DND-41 (cell line): ENCODE results near the gene TMEM131L.
"Not testable (repeated sequence)": the region's sequence is repeated elsewhere in the genome, so short reads cannot be mapped to it uniquely, and the experiment has no call there.

Experiments used
- ATAC-seq: fragments of 200-7000 bp; cut with Tn5 transposase; 3 replicates; pipeline ENCODE4 v1.9.1; 2021; ENCODE audit warnings: low read depth; ENCODE audit not compliant: insufficient read depth
- DNase-seq: peaks from one replicate; pipeline ENCODE4 v3.0.0-alpha.2; 2020
- H2AFZ ChIP-seq: 2 replicates; pipeline ENCODE4 v1.6.0; 2012; ENCODE audit warnings: low read depth, low read length
- H3K27ac ChIP-seq: 2 replicates; pipeline ENCODE4 v1.5.1; 2012; ENCODE audit warnings: low read length, inconsistent platforms
- H3K27me3 ChIP-seq: fragments of 200-600 bp; sonication (generic); 2 replicates; pipeline ENCODE4 v1.6.0; 2012; ENCODE audit warnings: low read length, mild to moderate bottlenecking, inconsistent platforms; ENCODE audit not compliant: insufficient read depth, poor library complexity
- H3K36me3 ChIP-seq: 2 replicates; pipeline ENCODE4 v1.5.1; 2012; ENCODE audit warnings: low read length, inconsistent platforms; ENCODE audit not compliant: insufficient read depth
- H3K4me1 ChIP-seq: 2 replicates; pipeline ENCODE4 v1.5.1; 2012; ENCODE audit warnings: mild to moderate bottlenecking, low read length; ENCODE audit not compliant: insufficient read depth
- H3K4me2 ChIP-seq: 2 replicates; pipeline ENCODE4 v1.6.0; 2012; ENCODE audit warnings: mild to moderate bottlenecking, moderate library complexity, low read length, inconsistent platforms; ENCODE audit not compliant: insufficient read depth
- H3K4me3 ChIP-seq, 2 experiments: fragments of 200-600 bp in 1 of 2; shearing (Covaris generic) in 1 of 2; 2 replicates each; pipeline ENCODE4 v1.5.1; 2012 to 2016; ENCODE audit warnings: inconsistent platforms in 2 of 2, low read length in 2 of 2, mild to moderate bottlenecking in 2 of 2, low read depth in 1 of 2, moderate library complexity in 1 of 2
- H3K79me2 ChIP-seq: 2 replicates; pipeline ENCODE4 v1.6.0; 2012; ENCODE audit warnings: low read length, inconsistent platforms; ENCODE audit not compliant: insufficient read depth
- H3K9ac ChIP-seq: 2 replicates; pipeline ENCODE4 v1.6.0; 2012; ENCODE audit warnings: low read depth, mild to moderate bottlenecking, inconsistent platforms, low read length, moderate library complexity
- H3K9me3 ChIP-seq: 2 replicates; pipeline ENCODE4 v1.5.1; 2012; ENCODE audit warnings: low read length, moderate library complexity, mild to moderate bottlenecking, inconsistent platforms; ENCODE audit not compliant: insufficient read depth, severe bottlenecking
- H4K20me1 ChIP-seq: 2 replicates; pipeline ENCODE4 v1.6.0; 2012; ENCODE audit warnings: low read length; ENCODE audit not compliant: insufficient read depth
- EZH2 ChIP-seq: IDR thresholded peaks from 3 replicates; pipeline ENCODE4 v1.6.1; 2012; ENCODE audit warnings: borderline replicate concordance, low read depth, mild to moderate bottlenecking, moderate library complexity, low read length, inconsistent platforms; ENCODE audit not compliant: severe bottlenecking
- TF ChIP-seq, protein P1 (sequence below): IDR thresholded peaks from 2 replicates; pipeline ENCODE4 v1.5.1; 2012; ENCODE audit warnings: borderline replicate concordance, low read length, moderate library complexity, mild to moderate bottlenecking; ENCODE audit not compliant: poor library complexity, severe bottlenecking; ENCODE audit errors: extremely low read depth

The TMEM131L gene

DNA sequence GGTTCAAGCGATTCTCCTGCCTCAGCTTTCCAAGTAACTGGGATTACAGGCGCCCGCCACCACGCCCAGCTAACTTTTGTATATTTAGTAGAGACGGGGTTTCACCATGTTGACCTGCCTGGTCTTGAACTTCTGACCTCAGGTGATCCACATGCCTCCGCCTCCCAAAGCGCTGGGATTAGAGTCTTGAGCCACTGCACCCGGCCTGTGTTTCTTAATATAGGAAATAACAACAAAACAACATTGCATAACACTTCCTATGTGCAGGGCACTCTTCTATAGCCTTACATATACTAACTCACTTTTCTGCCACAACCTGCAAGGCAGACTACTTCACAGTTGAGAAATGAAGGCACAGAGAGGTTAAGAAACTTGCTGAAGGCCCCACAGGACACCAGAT, 12.8 kb upstream of the TMEM131L start:
- ATAC-seq (no peak), DNase-seq (no peak)
- Histone ChIP-seq H2AFZ (no peak overlapping the region), H3K36me3 (no peaks in the 10 kb centered on the region), H3K4me3 (no peak overlapping the region), H3K27me3 (no peaks in the 10 kb centered on the region), H3K9me3 (no peaks in the 10 kb centered on the region), H3K9ac (no peak overlapping the region; the same call in 1 of the 2 replicates), H3K79me2 (no peaks in the 10 kb centered on the region; the same call in 1 of the 2 replicates), H3K27ac (peak overlapping the region; percentile 52), H3K4me2 (no peak overlapping the region), H4K20me1 (no peaks in the 10 kb centered on the region), H3K4me1 (peaks cover 36% of the 10 kb centered on the region)
- TF ChIP-seq, protein P1, sequence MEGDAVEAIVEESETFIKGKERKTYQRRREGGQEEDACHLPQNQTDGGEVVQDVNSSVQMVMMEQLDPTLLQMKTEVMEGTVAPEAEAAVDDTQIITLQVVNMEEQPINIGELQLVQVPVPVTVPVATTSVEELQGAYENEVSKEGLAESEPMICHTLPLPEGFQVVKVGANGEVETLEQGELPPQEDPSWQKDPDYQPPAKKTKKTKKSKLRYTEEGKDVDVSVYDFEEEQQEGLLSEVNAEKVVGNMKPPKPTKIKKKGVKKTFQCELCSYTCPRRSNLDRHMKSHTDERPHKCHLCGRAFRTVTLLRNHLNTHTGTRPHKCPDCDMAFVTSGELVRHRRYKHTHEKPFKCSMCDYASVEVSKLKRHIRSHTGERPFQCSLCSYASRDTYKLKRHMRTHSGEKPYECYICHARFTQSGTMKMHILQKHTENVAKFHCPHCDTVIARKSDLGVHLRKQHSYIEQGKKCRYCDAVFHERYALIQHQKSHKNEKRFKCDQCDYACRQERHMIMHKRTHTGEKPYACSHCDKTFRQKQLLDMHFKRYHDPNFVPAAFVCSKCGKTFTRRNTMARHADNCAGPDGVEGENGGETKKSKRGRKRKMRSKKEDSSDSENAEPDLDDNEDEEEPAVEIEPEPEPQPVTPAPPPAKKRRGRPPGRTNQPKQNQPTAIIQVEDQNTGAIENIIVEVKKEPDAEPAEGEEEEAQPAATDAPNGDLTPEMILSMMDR: no peak
- no peak for TF ChIP-seq EZH2

DNA sequence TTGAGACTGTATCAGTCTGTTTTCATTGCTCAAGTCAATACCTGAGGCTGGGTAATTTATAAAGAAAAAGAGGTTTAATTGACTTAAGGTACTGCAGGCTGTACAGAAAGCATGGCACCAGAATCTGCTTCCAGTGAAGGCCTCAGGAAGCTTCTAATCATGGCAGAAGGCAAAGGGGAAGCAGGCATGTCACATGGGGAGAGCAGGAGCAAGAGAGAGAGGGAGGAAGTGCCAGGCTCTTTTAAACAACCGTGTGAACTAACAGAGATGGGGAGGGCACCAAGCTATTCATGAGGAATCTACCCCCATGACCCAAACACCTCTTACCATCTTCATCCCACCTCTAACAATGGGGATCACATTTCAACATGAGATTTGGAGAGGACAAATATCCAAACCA, 7.2 kb upstream of the TMEM131L start:
- no peaks in the 10 kb centered on the region for H3K79me2 ChIP-seq
- H4K20me1 ChIP-seq: no peaks in the 10 kb centered on the region
- no peaks in the 10 kb centered on the region for H3K27me3 ChIP-seq
- TF ChIP-seq, protein P1: no peak
- TF ChIP-seq EZH2: no peak
- H3K9ac ChIP-seq: no peak overlapping the region
- H2AFZ ChIP-seq: no peak overlapping the region
- no peak overlapping the region for H3K4me3 ChIP-seq
- H3K4me1 ChIP-seq: peaks cover 2% of the 10 kb centered on the region
- no peaks in the 10 kb centered on the region for H3K9me3 ChIP-seq
- H3K27ac ChIP-seq: no peak overlapping the region
- H3K36me3 ChIP-seq: no peaks in the 10 kb centered on the region
- ATAC-seq (no peak), DNase-seq (no peak)
- H3K4me2 ChIP-seq: no peak overlapping the region

DNA sequence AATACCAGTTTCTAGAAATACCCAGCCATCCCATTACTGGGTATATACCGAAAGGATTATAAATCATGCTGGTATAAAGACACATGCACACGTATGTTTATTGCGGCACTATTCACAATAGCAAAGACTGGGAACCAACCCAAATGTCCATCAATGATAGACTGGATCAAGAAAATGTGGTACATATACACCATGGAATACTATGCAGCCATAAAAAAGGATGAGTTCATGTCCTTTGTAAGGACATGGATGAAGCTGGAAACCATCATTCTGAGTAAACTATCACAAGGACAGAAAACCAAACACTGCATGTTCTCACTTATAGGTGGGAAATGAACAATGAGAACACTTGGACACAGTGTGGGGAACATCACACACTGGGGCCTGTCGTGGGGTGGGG, 4.6 kb upstream of the TMEM131L start:
- H3K27ac ChIP-seq, H2AFZ ChIP-seq, H3K4me3 ChIP-seq, H3K27me3 ChIP-seq, H3K9me3 ChIP-seq, ATAC-seq, DNase-seq, H4K20me1 ChIP-seq, H3K9ac ChIP-seq, H3K36me3 ChIP-seq, H3K4me2 ChIP-seq: not testable (repeated sequence)
- H3K79me2 ChIP-seq: peaks cover 14% of the 10 kb centered on the region
- H3K4me1 ChIP-seq: peaks cover 22% of the 10 kb centered on the region

DNA sequence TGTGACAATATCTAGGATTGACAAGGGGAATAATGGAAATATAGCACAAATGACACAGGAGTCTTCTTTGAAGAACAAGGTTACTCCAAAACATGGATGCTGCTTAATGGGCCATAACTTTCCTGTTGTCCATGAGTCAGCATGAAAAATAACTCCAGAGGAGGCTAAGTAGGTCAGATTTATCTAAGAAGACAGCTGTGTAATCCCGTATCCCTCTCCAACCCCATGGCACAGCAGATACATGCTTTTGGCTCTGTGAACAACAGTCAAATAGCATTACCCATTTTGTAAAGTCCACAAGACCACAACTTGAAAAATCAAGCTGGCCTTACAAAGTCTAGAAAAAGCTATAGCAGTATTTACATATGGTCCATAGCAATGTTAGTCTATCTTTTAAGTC, 2.1 kb upstream of the TMEM131L start:
- Histone ChIP-seq H2AFZ (no peak overlapping the region), H3K27ac (peak overlapping the region; percentile 59), H3K9me3 (no peaks in the 10 kb centered on the region), H3K36me3 (peaks cover 26% of the 10 kb centered on the region), H3K4me1 (peaks cover 27% of the 10 kb centered on the region), H3K9ac (no peak overlapping the region), H3K79me2 (peaks cover 39% of the 10 kb centered on the region), H3K4me3 (no peak overlapping the region), H3K4me2 (no peak overlapping the region), H4K20me1 (peaks cover 22% of the 10 kb centered on the region), H3K27me3 (no peaks in the 10 kb centered on the region)
- DNase-seq: no peak
- no peak for ATAC-seq
- no peak for TF ChIP-seq EZH2
- TF ChIP-seq, protein P1: no peak
